WTC11 (cell line): ENCODE results near the gene CLK2. TPM values are rescaled to one million over a fixed set of nuclear protein-coding genes. Genes with fewer than 3 reads are reported as not detected.
A peak's percentile ranks its signal among the peaks of the same experiment; 100 is the strongest.

Experiments
- ATAC-seq: fragments of 200-7000 bp; cut with Tn5 transposase; 2 replicates; pipeline ENCODE4 v1.10.0; 2021; ENCODE audit warnings: mild to moderate bottlenecking, moderate library complexity
- CTCF ChIA-PET: fragments of 300-600 bp; sonication (Branson Sonifier 250); formaldehyde crosslinking; loops from one replicate; lab custom pipeline; 2021; ENCODE audit warnings: antibody characterized with exemption; lab: Charles Lee
- POLR2A ChIA-PET: fragments of 350-600 bp; sonication (Branson Sonifier 250); formaldehyde crosslinking; loops from one replicate; lab custom pipeline; 2021; ENCODE audit warnings: antibody characterized with exemption; lab: Charles Lee
- DNase-seq: peaks from one replicate; pipeline ENCODE4 v3.0.0; 2021; ENCODE audit warnings: low spot score
- H3K27ac Mint-ChIP-seq: 2 replicates; pipeline ENCODE4 v1.8.0; 2021; ENCODE audit warnings: mixed read lengths
- H3K27me3 Mint-ChIP-seq: 2 replicates; pipeline ENCODE4 v1.8.0; 2021; ENCODE audit warnings: low read depth, mild to moderate bottlenecking, moderate library complexity, mixed read lengths
- H3K36me3 Mint-ChIP-seq: 2 replicates; pipeline ENCODE4 v1.8.0; 2021; ENCODE audit warnings: mixed read lengths
- H3K4me1 Mint-ChIP-seq: 2 replicates; pipeline ENCODE4 v1.8.0; 2022; ENCODE audit warnings: mixed read lengths
- H3K4me3 Mint-ChIP-seq: 2 replicates; pipeline ENCODE4 v1.8.0; 2021; ENCODE audit warnings: mild to moderate bottlenecking, moderate library complexity, mixed read lengths
- H3K9me3 Mint-ChIP-seq: 2 replicates; pipeline ENCODE4 v1.8.0; 2021; ENCODE audit warnings: mixed read lengths
- ELF4 ChIP-seq: sonication (generic); formaldehyde crosslinking; IDR thresholded peaks from 2 replicates; pipeline ENCODE4 v1.8.1; 2022; ENCODE audit warnings: low read depth, mild to moderate bottlenecking, moderate library complexity, missing genetic modification reagents
- ETV6 ChIP-seq: sonication (generic); formaldehyde crosslinking; IDR thresholded peaks from 2 replicates; pipeline ENCODE4 v1.8.1; 2022; ENCODE audit warnings: mild to moderate bottlenecking, missing genetic modification reagents
- FOXK1 ChIP-seq: sonication (generic); formaldehyde crosslinking; IDR thresholded peaks from 2 replicates; pipeline ENCODE4 v1.8.0; 2022; ENCODE audit warnings: mild to moderate bottlenecking, moderate library complexity, missing genetic modification reagents
- GRHL2 ChIP-seq: fragments of 250-450 bp; sonication (Bioruptor Pico); IDR thresholded peaks from 2 replicates; pipeline ENCODE4 v1.8.0; 2022; ENCODE audit warnings: mild to moderate bottlenecking, moderate library complexity; ENCODE audit not compliant: insufficient replicate concordance, severe bottlenecking
- HMGA2 ChIP-seq: fragments of 250-450 bp; sonication (Bioruptor Pico); IDR thresholded peaks from 2 replicates; pipeline ENCODE4 v1.4.0; 2021; ENCODE audit warnings: mild to moderate bottlenecking, moderate library complexity
- KAT7 ChIP-seq: sonication (generic); formaldehyde crosslinking; IDR thresholded peaks from 2 replicates; pipeline ENCODE4 v1.8.1; 2023; ENCODE audit warnings: missing genetic modification reagents, mild to moderate bottlenecking, borderline replicate concordance
- MXD4 ChIP-seq: fragments of 250-450 bp; sonication (Bioruptor Pico); IDR thresholded peaks from 2 replicates; pipeline ENCODE4 v1.8.0; 2021; ENCODE audit warnings: mild to moderate bottlenecking, moderate library complexity, borderline replicate concordance
- NR3C1 ChIP-seq: sonication (generic); formaldehyde crosslinking; conservative IDR thresholded peaks from 2 replicates; pipeline ENCODE4 v1.8.1; 2023; ENCODE audit warnings: low read depth, mild to moderate bottlenecking, missing genetic modification reagents
- RORB ChIP-seq: fragments of 250-450 bp; sonication (Bioruptor Pico); IDR thresholded peaks from 2 replicates; pipeline ENCODE4 v1.9.0; 2021; ENCODE audit warnings: mild to moderate bottlenecking
- SP1 ChIP-seq: sonication (generic); formaldehyde crosslinking; conservative IDR thresholded peaks from 2 replicates; pipeline ENCODE4 v1.8.1; 2022; ENCODE audit warnings: missing genetic modification reagents
- TEAD1 ChIP-seq: sonication (generic); formaldehyde crosslinking; IDR thresholded peaks from 2 replicates; pipeline ENCODE4 v1.8.0; 2022; ENCODE audit warnings: mild to moderate bottlenecking, missing genetic modification reagents
- TEAD4 ChIP-seq: sonication (generic); formaldehyde crosslinking; IDR thresholded peaks from 2 replicates; pipeline ENCODE4 v1.8.0; 2022; ENCODE audit warnings: mild to moderate bottlenecking, missing genetic modification reagents
- ZNF138 ChIP-seq: sonication (generic); formaldehyde crosslinking; conservative IDR thresholded peaks from 2 replicates; pipeline ENCODE4 v1.8.1; 2022; ENCODE audit warnings: mild to moderate bottlenecking, moderate library complexity, missing genetic modification reagents
- ZNF219 ChIP-seq: sonication (generic); formaldehyde crosslinking; IDR thresholded peaks from 2 replicates; pipeline ENCODE4 v1.8.0; 2023; ENCODE audit warnings: missing genetic modification reagents, mild to moderate bottlenecking, borderline replicate concordance
- ZNF671 ChIP-seq: fragments of 250-450 bp; sonication (Bioruptor Pico); IDR thresholded peaks from 2 replicates; pipeline ENCODE4 v1.8.0; 2021; ENCODE audit warnings: mild to moderate bottlenecking
- total RNA-seq: library from RNA; stranded (reverse); gene quantifications from 3 replicates; pipeline ENCODE4 v1.2.3, GENCODE V29; 2021
- TF ChIP-seq, protein P1 (sequence below): sonication (generic); formaldehyde crosslinking; IDR thresholded peaks from 2 replicates; pipeline ENCODE4 v1.8.1; 2023; ENCODE audit warnings: mild to moderate bottlenecking, moderate library complexity, missing genetic modification reagents
- TF ChIP-seq, protein P2 (sequence below): fragments of 250-450 bp; sonication (Bioruptor Pico); IDR thresholded peaks from 2 replicates; pipeline ENCODE4 v2.1.2; 2022; ENCODE audit warnings: mild to moderate bottlenecking, moderate library complexity
- TF ChIP-seq, protein P3 (sequence below): sonication (generic); formaldehyde crosslinking; IDR thresholded peaks from 2 replicates; pipeline ENCODE4 v1.8.1; 2022; ENCODE audit warnings: missing genetic modification reagents, borderline replicate concordance
- TF ChIP-seq, protein P4 (sequence below): sonication (generic); formaldehyde crosslinking; IDR thresholded peaks from 2 replicates; pipeline ENCODE4 v1.8.0; 2022; ENCODE audit warnings: missing genetic modification reagents

CLK2 gene
- total RNA-seq, 1 experiment from 2014 or later, result 74.4 TPM

DNA sequence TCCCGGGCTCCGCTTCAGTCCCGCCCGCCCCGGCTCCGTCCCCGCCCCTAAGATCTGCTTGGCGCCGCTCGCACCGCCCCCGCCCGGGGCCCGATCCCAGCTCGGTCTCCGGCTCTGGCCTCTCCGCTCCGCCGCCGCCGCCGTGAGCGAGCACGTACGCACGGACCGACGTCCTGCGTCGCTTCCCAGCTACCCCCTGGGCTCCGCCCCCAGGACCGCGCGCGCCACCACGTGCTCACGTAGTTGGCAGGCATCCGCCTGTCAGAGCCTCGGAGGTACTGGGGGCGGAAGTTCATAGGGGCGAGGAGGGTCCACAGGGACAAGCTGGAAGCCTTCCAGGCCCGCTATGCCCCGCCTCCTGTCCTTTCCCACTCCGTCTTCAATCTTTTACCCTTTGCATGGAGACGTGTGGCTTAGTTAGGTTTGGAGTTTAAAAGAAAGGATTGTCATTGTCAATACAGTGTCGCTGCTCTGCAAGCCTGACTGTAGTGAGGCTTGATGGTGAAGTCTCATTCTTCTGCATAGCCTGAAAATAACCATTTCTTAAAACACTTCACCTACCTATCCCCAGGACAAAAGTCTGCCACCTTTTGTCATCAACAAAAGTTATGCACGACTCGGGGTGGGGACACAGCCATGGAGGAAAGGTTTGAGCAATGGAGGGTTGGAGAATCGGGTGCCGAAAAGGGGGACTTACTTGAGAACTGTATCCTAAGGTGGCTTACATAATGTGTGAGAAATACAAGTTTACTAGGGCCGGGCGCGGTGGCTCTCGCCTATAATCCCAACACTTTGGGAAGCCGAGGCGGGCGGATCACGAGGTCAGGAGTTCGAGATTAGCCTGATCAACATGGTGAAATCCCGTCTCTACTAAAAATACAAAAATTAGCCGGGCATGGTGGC lies at the start of gene CLK2 (continued):
- TF ChIP-seq GRHL2 (CRISPR knock-in tag), result no peak
- TF ChIP-seq MXD4 (CRISPR knock-in tag), result no peak
- TF ChIP-seq FOXK1, result peak; percentile 97
- 0 out of 2 replicates have a peak, but pooled peaks have one; percentile 42 for TF ChIP-seq NR3C1 (CRISPR knock-in tag)
- TF ChIP-seq, protein P1, sequence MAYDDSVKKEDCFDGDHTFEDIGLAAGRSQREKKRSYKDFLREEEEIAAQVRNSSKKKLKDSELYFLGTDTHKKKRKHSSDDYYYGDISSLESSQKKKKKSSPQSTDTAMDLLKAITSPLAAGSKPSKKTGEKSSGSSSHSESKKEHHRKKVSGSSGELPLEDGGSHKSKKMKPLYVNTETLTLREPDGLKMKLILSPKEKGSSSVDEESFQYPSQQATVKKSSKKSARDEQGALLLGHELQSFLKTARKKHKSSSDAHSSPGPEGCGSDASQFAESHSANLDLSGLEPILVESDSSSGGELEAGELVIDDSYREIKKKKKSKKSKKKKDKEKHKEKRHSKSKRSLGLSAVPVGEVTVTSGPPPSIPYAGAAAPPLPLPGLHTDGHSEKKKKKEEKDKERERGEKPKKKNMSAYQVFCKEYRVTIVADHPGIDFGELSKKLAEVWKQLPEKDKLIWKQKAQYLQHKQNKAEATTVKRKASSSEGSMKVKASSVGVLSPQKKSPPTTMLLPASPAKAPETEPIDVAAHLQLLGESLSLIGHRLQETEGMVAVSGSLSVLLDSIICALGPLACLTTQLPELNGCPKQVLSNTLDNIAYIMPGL (CRISPR knock-in tag), result peak; percentile 71; the same call in 1 of the 2 replicates
- peak; percentile 60; the same call in 1 of the 2 replicates for TF ChIP-seq ETV6
- TF ChIP-seq ZNF138 (CRISPR knock-in tag), result no peak
- TF ChIP-seq TEAD1 (CRISPR knock-in tag), result peak; percentile 95

DNA sequence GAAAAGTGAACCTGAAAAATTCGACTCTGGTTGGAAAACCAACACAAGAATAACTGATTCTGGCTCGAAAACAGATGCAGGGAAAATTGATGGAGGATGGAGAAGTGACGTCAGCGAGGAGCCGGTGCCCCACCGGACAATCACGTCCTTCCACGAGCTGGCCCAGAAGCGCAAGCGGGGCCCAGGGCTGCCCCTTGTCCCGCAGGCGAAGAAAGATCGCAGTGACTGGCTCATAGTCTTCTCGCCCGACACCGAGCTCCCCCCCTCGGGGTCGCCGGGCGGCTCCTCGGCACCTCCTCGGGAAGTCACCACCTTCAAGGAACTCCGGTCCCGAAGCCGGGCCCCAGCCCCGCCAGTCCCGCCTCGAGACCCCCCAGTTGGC lies 49.3 kb upstream of the CLK2 start:
- Mint-ChIP-seq H3K9me3 (no peaks in the 10 kb centered on the region), H3K27ac (peak overlapping the region; percentile 66), H3K36me3 (peaks cover 23% of the 10 kb centered on the region), H3K4me3 (peak overlapping the region; percentile 84), H3K4me1 (peaks cover 41% of the 10 kb centered on the region), H3K27me3 (peaks cover 6% of the 10 kb centered on the region)
- CTCF ChIA-PET, result interaction anchor here (0.6 to 9.9 kb wide), 21 partner anchors 14 to 238 kb away, joined by 3 to 204 read pairs (median 9); partner anchors contain the start of genes CLK2, FDPS, HCN3 and KRTCAP2
- ATAC-seq (no peak), DNase-seq (peak; percentile 41)
- no peak for TF ChIP-seq ZNF219 (CRISPR knock-in tag)
- no peak for TF ChIP-seq ETV6
- no peak for TF ChIP-seq RORB (CRISPR knock-in tag)
- TF ChIP-seq, protein P2, sequence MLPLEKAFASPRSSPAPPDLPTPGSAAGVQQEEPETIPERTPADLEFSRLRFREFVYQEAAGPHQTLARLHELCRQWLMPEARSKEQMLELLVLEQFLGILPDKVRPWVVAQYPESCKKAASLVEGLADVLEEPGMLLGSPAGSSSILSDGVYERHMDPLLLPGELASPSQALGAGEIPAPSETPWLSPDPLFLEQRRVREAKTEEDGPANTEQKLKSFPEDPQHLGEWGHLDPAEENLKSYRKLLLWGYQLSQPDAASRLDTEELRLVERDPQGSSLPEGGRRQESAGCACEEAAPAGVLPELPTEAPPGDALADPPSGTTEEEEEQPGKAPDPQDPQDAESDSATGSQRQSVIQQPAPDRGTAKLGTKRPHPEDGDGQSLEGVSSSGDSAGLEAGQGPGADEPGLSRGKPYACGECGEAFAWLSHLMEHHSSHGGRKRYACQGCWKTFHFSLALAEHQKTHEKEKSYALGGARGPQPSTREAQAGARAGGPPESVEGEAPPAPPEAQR (CRISPR knock-in tag), result no peak
- TF ChIP-seq, protein P3, sequence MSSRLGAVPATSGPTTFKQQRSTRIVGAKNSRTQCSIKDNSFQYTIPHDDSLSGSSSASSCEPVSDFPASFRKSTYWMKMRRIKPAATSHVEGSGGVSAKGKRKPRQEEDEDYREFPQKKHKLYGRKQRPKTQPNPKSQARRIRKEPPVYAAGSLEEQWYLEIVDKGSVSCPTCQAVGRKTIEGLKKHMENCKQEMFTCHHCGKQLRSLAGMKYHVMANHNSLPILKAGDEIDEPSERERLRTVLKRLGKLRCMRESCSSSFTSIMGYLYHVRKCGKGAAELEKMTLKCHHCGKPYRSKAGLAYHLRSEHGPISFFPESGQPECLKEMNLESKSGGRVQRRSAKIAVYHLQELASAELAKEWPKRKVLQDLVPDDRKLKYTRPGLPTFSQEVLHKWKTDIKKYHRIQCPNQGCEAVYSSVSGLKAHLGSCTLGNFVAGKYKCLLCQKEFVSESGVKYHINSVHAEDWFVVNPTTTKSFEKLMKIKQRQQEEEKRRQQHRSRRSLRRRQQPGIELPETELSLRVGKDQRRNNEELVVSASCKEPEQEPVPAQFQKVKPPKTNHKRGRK (CRISPR knock-in tag), result no peak
- TF ChIP-seq HMGA2 (CRISPR knock-in tag), result no peak
- TF ChIP-seq KAT7 (CRISPR knock-in tag), result no peak
- TF ChIP-seq SP1 (CRISPR knock-in tag), result no peak
- TF ChIP-seq, all 79 proteins: peak for 0
- POLR2A ChIA-PET, result interaction anchor here (1.9 to 2.5 kb wide), 2 partner anchors 14 to 50 kb away, joined by 5 to 13 read pairs; partner anchors contain the start of genes CLK2 and FDPS

DNA sequence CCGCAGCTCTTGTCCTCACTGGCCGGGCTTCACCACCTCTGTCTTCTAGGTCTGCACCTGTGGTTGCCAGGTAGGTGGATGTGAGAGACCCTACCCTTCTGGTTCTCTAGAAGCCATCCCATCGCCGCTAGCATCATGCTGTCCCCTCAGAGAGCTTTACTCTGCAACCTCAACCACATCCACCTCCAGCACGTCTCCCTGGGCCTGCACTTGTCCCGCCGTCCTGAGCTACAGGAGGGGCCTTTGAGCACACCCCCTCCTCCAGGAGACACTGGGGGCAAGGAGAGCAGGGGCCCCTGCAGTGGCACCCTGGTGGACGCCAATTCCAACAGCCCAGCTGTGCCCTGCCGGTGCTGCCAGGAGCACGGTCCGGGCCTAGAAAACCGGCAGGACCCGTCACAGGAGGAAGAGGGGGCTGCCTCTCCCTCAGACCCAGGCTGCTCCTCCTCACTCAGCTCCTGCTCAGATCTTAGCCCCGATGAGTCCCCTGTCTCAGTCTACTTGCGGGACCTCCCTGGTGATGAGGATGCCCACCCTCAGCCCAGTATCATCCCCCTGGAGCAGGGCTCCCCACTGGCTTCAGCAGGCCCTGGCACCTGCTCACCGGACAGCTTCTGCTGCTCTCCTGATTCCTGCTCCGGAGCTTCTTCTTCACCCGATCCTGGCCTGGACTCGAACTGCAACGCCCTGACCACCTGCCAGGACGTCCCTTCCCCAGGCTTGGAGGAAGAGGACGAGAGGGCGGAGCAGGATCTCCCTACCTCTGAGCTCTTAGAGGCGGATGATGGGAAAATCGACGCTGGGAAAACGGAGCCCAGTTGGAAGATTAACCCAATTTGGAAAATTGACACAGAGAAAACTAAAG lies 48.6 kb upstream of the CLK2 start:
- Mint-ChIP-seq H3K27ac (peak overlapping the region; percentile 66), H3K36me3 (peaks cover 17% of the 10 kb centered on the region), H3K9me3 (no peaks in the 10 kb centered on the region), H3K4me3 (peak overlapping the region; percentile 84), H3K27me3 (peaks cover 6% of the 10 kb centered on the region), H3K4me1 (peaks cover 41% of the 10 kb centered on the region)
- ATAC-seq, result no peak
- TF ChIP-seq, protein P4, sequence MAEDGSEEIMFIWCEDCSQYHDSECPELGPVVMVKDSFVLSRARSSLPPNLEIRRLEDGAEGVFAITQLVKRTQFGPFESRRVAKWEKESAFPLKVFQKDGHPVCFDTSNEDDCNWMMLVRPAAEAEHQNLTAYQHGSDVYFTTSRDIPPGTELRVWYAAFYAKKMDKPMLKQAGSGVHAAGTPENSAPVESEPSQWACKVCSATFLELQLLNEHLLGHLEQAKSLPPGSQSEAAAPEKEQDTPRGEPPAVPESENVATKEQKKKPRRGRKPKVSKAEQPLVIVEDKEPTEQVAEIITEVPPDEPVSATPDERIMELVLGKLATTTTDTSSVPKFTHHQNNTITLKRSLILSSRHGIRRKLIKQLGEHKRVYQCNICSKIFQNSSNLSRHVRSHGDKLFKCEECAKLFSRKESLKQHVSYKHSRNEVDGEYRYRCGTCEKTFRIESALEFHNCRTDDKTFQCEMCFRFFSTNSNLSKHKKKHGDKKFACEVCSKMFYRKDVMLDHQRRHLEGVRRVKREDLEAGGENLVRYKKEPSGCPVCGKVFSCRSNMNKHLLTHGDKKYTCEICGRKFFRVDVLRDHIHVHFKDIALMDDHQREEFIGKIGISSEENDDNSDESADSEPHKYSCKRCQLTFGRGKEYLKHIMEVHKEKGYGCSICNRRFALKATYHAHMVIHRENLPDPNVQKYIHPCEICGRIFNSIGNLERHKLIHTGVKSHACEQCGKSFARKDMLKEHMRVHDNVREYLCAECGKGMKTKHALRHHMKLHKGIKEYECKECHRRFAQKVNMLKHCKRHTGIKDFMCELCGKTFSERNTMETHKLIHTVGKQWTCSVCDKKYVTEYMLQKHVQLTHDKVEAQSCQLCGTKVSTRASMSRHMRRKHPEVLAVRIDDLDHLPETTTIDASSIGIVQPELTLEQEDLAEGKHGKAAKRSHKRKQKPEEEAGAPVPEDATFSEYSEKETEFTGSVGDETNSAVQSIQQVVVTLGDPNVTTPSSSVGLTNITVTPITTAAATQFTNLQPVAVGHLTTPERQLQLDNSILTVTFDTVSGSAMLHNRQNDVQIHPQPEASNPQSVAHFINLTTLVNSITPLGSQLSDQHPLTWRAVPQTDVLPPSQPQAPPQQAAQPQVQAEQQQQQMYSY (CRISPR knock-in tag), result peak; percentile 91
- TF ChIP-seq TEAD4 (CRISPR knock-in tag) (no peak), ZNF671 (CRISPR knock-in tag) (no peak), ELF4 (no peak), FOXK1 (no peak)
- ChIA-PET CTCF (interaction anchor here (0.6 to 9.9 kb wide), 27 partner anchors 14 to 241 kb away, joined by 3 to 204 read pairs (median 5); partner anchors contain the start of genes CLK2, FDPS, HCN3 and KRTCAP2), POLR2A (interaction anchor here (1.4 to 1.9 kb wide), 3 partner anchors 14 to 49 kb away, joined by 3 to 9 read pairs (median 5); partner anchors contain the start of genes CLK2 and FDPS)
- no peak for DNase-seq
